C4-2B (cell line): ENCODE data around the gene SFTPB.

Experiments
- H3K27ac ChIP-seq: fragments of 450-650 bp; 2 replicates; pipeline ENCODE4 v1.5.1; 2017
- CTCF ChIP-seq: fragments of 450-650 bp; conservative IDR thresholded peaks from 2 replicates; pipeline ENCODE4 v1.5.1; 2017; ENCODE audit warnings: mild to moderate bottlenecking
- ZFX ChIP-seq: fragments of 450-650 bp; IDR thresholded peaks from 2 replicates; pipeline ENCODE4 v1.6.1; 2017

Gene SFTPB

GRCh38 chr2:85648619-85649018 is 19.4 kb downstream of the SFTPB start:
- TF ChIP-seq ZFX (no peak), CTCF (no peak; the same call in 1 of the 2 replicates)
- H3K27ac ChIP-seq = no peak overlapping the region

- no peak overlapping the region for H3K27ac ChIP-seq
- TF ChIP-seq CTCF (no peak), ZFX (no peak)
Measured at GRCh38 chr2:85647823-85648526, 20.0 kb downstream of the SFTPB start.

- TF ChIP-seq ZFX = no peak
- no peak for TF ChIP-seq CTCF
- H3K27ac ChIP-seq = no peak overlapping the region
Measured at GRCh38 chr2:85646166-85646565, 21.8 kb downstream of the SFTPB start.

GRCh38 chr2:85644909-85645308 is 23.1 kb downstream of the SFTPB start:
- TF ChIP-seq CTCF (no peak), ZFX (no peak)
- no peak overlapping the region for H3K27ac ChIP-seq

GRCh38 chr2:85642725-85643124 is 25.3 kb downstream of the SFTPB start:
- TF ChIP-seq ZFX (no peak), CTCF (no peak)
- no peak overlapping the region for H3K27ac ChIP-seq

- H3K27ac ChIP-seq = no peak overlapping the region
- TF ChIP-seq ZFX (no peak), CTCF (no peak)
Measured at GRCh38 chr2:85635636-85636035, 32.4 kb downstream of the SFTPB start.

GRCh38 chr2:85635011-85635410 is 33.0 kb downstream of the SFTPB start:
- no peak overlapping the region for H3K27ac ChIP-seq
- TF ChIP-seq ZFX = no peak
- no peak for TF ChIP-seq CTCF
